Measurements from ENCODE around the gene YAF2. TPM values are rescaled to one million over a fixed set of nuclear protein-coding genes. Genes with fewer than 3 reads are reported as not detected.
A peak's percentile ranks its signal among the peaks of the same experiment; 100 is the strongest.

YAF2 gene
- total and polyA plus RNA-seq, 2 donors (not counting 3 experiments of a cell fraction or from before 2014, with no cell fraction given): 6.9 to 29.2 TPM

GRCh38 chr12:42213023-42213422 is 25.0 kb downstream of the YAF2 start:
- POLR2A ChIA-PET: no interaction called here

GRCh38 chr12:42208574-42208973 is 29.5 kb downstream of the YAF2 start:
- Histone ChIP-seq H3K27ac (ENCODE audit: insufficient read depth, low read depth, low read length) (no peak overlapping the region), H3K9ac (replicated peaks; ENCODE audit: extremely low read depth, insufficient read depth, low read length) (no peak overlapping the region), H3K4me2 (ENCODE audit: insufficient read depth, low read length) (no peak overlapping the region), H3K36me3 (ENCODE audit: control insufficient read depth in 2 of 2, extremely low read depth in 1 of 2, insufficient read depth in 2 of 2, low read length in 2 of 2) (peaks cover 2% of the 10 kb centered on the region in 2 experiments), H3K27me3 (ENCODE audit: control insufficient read depth in 2 of 2, insufficient read depth in 2 of 2, low read length in 2 of 2) (no peaks in the 10 kb centered on the region), H3K4me1 (ENCODE audit: control insufficient read depth, extremely low read depth, insufficient read depth, low read length) (no peaks in the 10 kb centered on the region), H3K9me3 (replicated peaks; ENCODE audit: control insufficient read depth, insufficient read depth, low read length) (no peaks in the 10 kb centered on the region), H3K9me1 (replicated peaks; ENCODE audit: control insufficient read depth, extremely low read depth, insufficient read depth, low read length) (no peaks in the 10 kb centered on the region), H4K20me1 (replicated peaks; ENCODE audit: control insufficient read depth, extremely low read depth, insufficient read depth, low read length) (peaks cover 2% of the 10 kb centered on the region), H3K4me3 (replicated peaks in 1 of 3; ENCODE audit: insufficient read depth in 1 of 3, low read depth in 1 of 3, low read length in 3 of 3) (no peak overlapping the region), H2AFZ (ENCODE audit: low read depth, low read length) (no peak overlapping the region), H3K79me2 (ENCODE audit: control insufficient read depth, insufficient read depth, low read length) (no peaks in the 10 kb centered on the region)
- TF ChIP-seq JUN (IDR thresholded peaks at IDR 0.05; ENCODE audit: borderline replicate concordance, insufficient read depth, insufficient read length, low read depth) (no peak), CTCF (IDR thresholded peaks at IDR 0.05; ENCODE audit: extremely low read depth in 1 of 2, insufficient read depth in 1 of 2, low read depth in 1 of 2, low read length in 2 of 2) (no peak), MYC (IDR thresholded peaks at IDR 0.05; ENCODE audit: low read depth, low read length) (no peak), MAX (IDR thresholded peaks at IDR 0.05; ENCODE audit: insufficient read depth, insufficient read length) (no peak), FOS (IDR thresholded peaks at IDR 0.05; ENCODE audit: borderline replicate concordance, insufficient read depth, low read length) (no peak), EZH2 (IDR thresholded peaks at IDR 0.05; ENCODE audit: borderline replicate concordance, low read depth, low read length, severe bottlenecking) (no peak), POLR2AphosphoS5 (IDR thresholded peaks at IDR 0.05; ENCODE audit: insufficient read depth, low read depth, low read length) (no peak), POLR2A (IDR thresholded peaks at IDR 0.05; ENCODE audit: low read depth, low read length) (no peak), GATA2 (IDR thresholded peaks at IDR 0.05; ENCODE audit: insufficient read depth, insufficient read length, low read depth, low read length) (no peak)
- CTCF ChIA-PET: interaction anchor here (0.8 to 1.2 kb wide), 2 partner anchors 50 to 123 kb away, joined by 3 read pairs; no protein-coding TSS in a partner anchor
- DNase-seq (ENCODE audit: low read depth, low spot score) (no peak), FAIRE-seq (no peak)
- dilution Hi-C loops (cut with MboI; ENCODE audit: extremely low pct_ligation_motif_present, low sequenced_read_pairs) (no loop called here), intact Hi-C loops (cut with micrococcal nuclease) (no loop called here)
- POLR2A ChIA-PET: no interaction called here
- no TSS peak for BruUV-seq (replicated peaks)

More at GRCh38 chr12:42213023-42213422, 25.0 kb downstream of the YAF2 start:
- TF ChIP-seq EZH2 (IDR thresholded peaks at IDR 0.05; ENCODE audit: borderline replicate concordance, low read depth, low read length, severe bottlenecking) (no peak), POLR2A (IDR thresholded peaks at IDR 0.05; ENCODE audit: low read depth, low read length) (no peak), MAX (IDR thresholded peaks at IDR 0.05; ENCODE audit: insufficient read depth, insufficient read length) (no peak), GATA2 (IDR thresholded peaks at IDR 0.05; ENCODE audit: insufficient read depth, insufficient read length, low read depth, low read length) (no peak), MYC (IDR thresholded peaks at IDR 0.05; ENCODE audit: low read depth, low read length) (no peak), POLR2AphosphoS5 (IDR thresholded peaks at IDR 0.05; ENCODE audit: insufficient read depth, low read depth, low read length) (no peak), JUN (IDR thresholded peaks at IDR 0.05; ENCODE audit: borderline replicate concordance, insufficient read depth, insufficient read length, low read depth) (no peak), FOS (IDR thresholded peaks at IDR 0.05; ENCODE audit: borderline replicate concordance, insufficient read depth, low read length) (no peak)
- no peaks in the 10 kb centered on the region for H3K4me1 ChIP-seq (ENCODE audit: control insufficient read depth, extremely low read depth, insufficient read depth, low read length)
- CTCF ChIA-PET: interaction anchor here (0.5 to 1.1 kb wide), 3 partner anchors 16 to 299 kb away, joined by 3 to 5 read pairs (median 3); no protein-coding TSS in a partner anchor
- FAIRE-seq (no peak), DNase-seq (ENCODE audit: low read depth, low spot score) (peak; percentile 61)
- H3K4me3 ChIP-seq (replicated peaks in 1 of 3; ENCODE audit: insufficient read depth in 1 of 3, low read depth in 1 of 3, low read length in 3 of 3): no peak overlapping the region
- H3K4me2 ChIP-seq (ENCODE audit: insufficient read depth, low read length): no peak overlapping the region
- peaks cover 2% of the 10 kb centered on the region in 2 experiments for H3K36me3 ChIP-seq (ENCODE audit: control insufficient read depth in 2 of 2, extremely low read depth in 1 of 2, insufficient read depth in 2 of 2, low read length in 2 of 2)
- H4K20me1 ChIP-seq (replicated peaks; ENCODE audit: control insufficient read depth, extremely low read depth, insufficient read depth, low read length): peaks cover 5% of the 10 kb centered on the region
- no peak overlapping the region for H3K9ac ChIP-seq (replicated peaks; ENCODE audit: extremely low read depth, insufficient read depth, low read length)
- dilution Hi-C loops (cut with MboI; ENCODE audit: extremely low pct_ligation_motif_present, low sequenced_read_pairs) (no loop called here), intact Hi-C loops (cut with micrococcal nuclease) (no loop called here)
- H3K9me1 ChIP-seq (replicated peaks; ENCODE audit: control insufficient read depth, extremely low read depth, insufficient read depth, low read length): no peaks in the 10 kb centered on the region
- H3K27ac ChIP-seq (ENCODE audit: insufficient read depth, low read depth, low read length): no peak overlapping the region
- BruUV-seq (replicated peaks): no TSS peak
- H3K79me2 ChIP-seq (ENCODE audit: control insufficient read depth, insufficient read depth, low read length): peaks cover 10% of the 10 kb centered on the region
- H3K9me3 ChIP-seq (replicated peaks; ENCODE audit: control insufficient read depth, insufficient read depth, low read length): no peaks in the 10 kb centered on the region
- no peaks in the 10 kb centered on the region for H3K27me3 ChIP-seq (ENCODE audit: control insufficient read depth in 2 of 2, insufficient read depth in 2 of 2, low read length in 2 of 2)
- H2AFZ ChIP-seq (ENCODE audit: low read depth, low read length): no peak overlapping the region
